Measurements from ENCODE around the gene INS.

Gene INS

DNA sequence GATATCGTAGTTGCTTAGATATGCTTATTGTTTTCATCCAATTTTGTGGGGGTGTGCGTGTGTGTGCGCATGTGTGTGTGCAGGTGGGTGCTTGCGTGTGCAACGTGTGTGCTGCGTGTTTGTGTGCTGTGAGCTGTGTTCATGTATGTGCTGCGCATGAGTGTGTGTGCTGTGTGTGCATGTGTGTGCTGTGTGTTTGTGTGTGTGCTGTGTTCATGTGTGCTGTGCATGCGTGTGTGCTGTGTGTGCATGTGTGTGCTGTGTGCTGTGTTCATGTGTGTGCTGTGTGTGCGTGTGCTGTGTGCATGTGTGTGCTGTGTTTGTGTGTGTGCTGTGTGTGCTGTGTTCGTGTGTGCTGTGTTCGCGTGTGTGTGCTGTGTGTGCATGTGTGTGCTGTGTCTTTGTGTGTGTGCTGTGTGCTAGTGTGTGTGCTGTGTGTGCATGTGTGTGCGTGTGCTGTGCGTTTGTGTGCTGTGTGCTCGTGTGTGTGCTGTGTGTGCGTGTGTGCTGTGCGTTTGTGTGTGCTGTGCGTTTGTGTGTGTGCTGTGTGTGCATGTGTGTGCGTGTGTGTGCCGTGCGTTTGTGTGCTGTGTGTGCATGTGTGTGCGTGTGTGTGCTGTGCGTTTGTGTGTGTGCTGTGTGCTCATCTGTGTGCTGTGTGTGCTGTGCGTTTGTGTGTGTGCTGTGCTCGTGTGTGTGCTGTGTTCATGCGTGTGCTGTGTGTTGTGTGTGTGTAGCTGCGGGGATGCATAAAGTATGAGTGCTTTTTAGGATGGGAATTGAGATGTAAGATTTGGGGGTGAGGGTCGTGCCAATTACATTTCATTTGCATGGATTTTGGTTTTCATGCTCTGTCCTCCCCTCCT is 29.4 kb downstream of the INS start:
- TF ChIP-seq, protein P1, sequence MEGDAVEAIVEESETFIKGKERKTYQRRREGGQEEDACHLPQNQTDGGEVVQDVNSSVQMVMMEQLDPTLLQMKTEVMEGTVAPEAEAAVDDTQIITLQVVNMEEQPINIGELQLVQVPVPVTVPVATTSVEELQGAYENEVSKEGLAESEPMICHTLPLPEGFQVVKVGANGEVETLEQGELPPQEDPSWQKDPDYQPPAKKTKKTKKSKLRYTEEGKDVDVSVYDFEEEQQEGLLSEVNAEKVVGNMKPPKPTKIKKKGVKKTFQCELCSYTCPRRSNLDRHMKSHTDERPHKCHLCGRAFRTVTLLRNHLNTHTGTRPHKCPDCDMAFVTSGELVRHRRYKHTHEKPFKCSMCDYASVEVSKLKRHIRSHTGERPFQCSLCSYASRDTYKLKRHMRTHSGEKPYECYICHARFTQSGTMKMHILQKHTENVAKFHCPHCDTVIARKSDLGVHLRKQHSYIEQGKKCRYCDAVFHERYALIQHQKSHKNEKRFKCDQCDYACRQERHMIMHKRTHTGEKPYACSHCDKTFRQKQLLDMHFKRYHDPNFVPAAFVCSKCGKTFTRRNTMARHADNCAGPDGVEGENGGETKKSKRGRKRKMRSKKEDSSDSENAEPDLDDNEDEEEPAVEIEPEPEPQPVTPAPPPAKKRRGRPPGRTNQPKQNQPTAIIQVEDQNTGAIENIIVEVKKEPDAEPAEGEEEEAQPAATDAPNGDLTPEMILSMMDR (IDR thresholded peaks at IDR 0.05; ENCODE audit: control insufficient read depth, insufficient read depth, low read depth, low read length, missing control alignments) = no peak
- H3K4me3 ChIP-seq (ENCODE audit: control insufficient read depth, low read depth, low read length) = no peak overlapping the region
- DNase-seq (ENCODE audit: low read depth) = no peak

DNA sequence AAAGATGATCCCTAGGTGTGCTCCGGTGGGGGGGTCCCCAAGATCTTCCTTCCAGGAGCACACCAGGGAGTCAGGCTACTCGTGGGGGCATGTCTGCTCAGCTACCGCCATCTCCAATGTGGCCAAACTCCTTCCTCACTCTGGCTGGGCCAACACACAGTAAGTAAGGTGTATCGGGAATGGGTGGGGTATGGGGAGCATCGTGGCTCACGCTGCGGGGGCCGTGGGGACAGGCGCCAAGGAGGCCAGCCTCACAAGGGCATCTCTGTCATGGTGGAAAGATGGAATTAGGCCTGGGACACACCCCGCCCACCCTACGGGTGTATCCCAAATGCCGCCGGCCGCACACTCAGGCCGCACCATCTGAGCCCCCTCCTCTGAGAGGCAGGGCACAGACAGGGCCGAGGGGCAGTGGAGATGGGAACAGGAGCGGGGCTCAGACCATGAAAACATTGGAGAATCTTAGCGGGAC is 30.1 kb downstream of the INS start:
- no peak overlapping the region for H3K4me3 ChIP-seq (ENCODE audit: control insufficient read depth, low read depth, low read length)
- TF ChIP-seq, protein P1 (IDR thresholded peaks at IDR 0.05; ENCODE audit: control insufficient read depth, insufficient read depth, low read depth, low read length, missing control alignments) = no peak
- DNase-seq (ENCODE audit: low read depth) = no peak

DNA sequence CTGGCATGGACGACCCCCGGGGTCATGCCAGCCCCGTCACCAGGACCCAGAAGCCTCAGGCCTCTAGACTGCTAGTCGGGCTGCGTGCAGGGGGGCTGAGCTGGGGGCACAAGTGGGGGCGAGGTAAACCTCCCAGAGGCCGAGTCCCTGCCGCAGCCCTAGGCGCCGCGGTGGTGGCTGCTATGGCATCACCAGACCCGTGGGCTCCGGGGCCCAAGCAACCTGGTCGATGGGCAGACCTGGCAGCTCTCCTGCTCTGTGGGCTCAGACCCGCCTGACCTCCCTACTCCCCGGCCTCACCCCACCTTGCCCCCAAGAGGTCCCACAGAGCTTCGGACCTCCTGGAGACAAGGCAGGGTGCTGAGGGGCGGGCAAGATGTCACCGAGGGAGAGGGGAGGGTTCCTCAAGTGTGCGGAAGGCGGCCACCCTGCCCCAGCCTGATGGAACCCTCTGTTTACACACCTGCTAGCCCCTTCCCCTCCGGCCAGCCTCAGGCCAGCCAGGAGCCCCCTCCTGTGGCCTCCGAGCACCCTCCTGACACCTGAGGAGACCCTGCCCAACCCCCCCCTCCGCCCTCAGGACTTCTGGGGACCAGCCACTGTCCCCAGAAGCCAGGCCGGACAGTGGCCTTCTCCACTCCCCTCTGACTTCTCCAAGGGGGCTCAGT is 31.2 kb downstream of the INS start:
- no peak overlapping the region for H3K4me3 ChIP-seq (ENCODE audit: control insufficient read depth, low read depth, low read length)
- TF ChIP-seq, protein P1 (IDR thresholded peaks at IDR 0.05; ENCODE audit: control insufficient read depth, insufficient read depth, low read depth, low read length, missing control alignments) = no peak
- no peak for DNase-seq (ENCODE audit: low read depth)

DNA sequence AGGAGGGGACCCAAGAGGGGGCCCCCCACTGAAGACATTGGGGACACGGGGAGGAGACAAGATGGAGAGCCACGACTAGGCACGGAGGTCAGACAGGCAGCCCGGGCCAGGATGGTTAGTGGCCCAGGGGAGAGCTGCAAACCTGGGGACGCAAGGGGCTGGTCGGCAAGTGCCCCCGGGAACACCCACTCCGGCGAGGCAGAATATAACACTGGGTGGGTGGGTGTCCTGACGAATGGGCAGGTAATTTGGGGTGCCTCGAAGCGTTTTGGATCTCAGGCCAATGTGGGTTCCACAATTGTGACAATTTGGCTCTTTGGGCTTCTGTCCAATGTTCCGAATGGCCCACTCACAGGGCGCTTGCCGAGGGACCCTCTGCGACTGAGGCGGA is 31.7 kb downstream of the INS start:
- TF ChIP-seq, protein P1 (IDR thresholded peaks at IDR 0.05; ENCODE audit: control insufficient read depth, insufficient read depth, low read depth, low read length, missing control alignments) = no peak
- DNase-seq (ENCODE audit: low read depth) = no peak
- H3K4me3 ChIP-seq (ENCODE audit: control insufficient read depth, low read depth, low read length) = no peak overlapping the region

DNA sequence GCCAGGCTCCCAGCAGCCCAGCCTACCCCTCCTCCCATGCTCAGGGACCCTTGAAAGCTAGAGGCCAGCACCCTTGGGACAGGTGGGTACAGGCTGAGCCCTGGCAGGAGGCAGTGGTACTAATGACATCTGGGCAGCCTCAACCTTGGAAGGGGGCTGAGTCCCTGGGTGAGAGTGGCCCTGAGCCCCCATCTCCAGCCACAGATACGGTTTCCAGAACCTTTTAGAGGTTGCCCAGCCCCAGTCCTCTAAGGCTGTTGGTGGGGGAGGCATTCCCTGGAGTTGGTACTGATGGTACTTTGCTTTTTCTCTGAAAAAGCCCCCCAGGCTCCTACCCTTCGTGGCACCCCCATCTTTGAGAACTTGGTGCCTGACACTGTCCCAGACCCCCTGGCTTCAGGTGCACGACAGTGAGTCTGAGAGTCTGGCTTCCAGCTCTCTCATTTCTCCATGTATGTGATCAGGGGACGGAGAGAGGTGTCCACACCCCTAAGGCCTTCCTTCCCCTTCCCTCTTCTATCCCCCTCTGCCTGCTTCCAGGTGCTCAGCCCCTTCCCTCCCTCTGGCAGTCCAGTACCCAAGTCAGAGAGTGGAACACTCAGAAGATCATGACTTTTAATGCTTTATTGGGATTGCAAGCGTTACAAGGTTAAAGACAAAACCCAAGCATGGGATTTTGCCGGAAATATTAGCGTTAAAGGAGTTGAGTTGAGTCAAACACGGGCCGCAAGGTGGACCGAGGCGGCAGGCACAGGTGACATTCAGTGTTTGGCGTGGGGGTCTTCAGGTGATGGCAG is 32.3 kb downstream of the INS start:
- no peak overlapping the region for H3K4me3 ChIP-seq (ENCODE audit: control insufficient read depth, low read depth, low read length)
- no peak for DNase-seq (ENCODE audit: low read depth)
- TF ChIP-seq, protein P1 (IDR thresholded peaks at IDR 0.05; ENCODE audit: control insufficient read depth, insufficient read depth, low read depth, low read length, missing control alignments) = no peak

DNA sequence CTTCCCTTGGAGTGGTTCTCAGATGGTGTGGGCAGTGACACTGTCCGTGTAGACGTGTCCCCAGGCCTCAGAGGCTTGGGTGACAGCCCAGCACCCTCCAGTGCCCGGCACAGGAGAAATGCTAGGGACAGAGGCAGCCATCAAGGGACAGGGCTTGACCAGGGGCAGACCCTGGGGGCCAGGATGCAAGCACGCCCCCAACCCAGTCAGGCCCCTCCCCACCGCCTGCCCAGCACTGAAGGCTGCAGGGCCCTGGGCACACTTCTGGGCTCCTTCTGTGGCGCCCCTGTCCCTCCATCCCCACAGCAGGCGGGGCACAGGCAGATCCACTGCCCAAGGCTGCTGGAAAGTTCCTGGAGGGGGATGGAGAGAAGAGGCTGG is 32.9 kb downstream of the INS start:
- no peak overlapping the region for H3K4me3 ChIP-seq (ENCODE audit: control insufficient read depth, low read depth, low read length)
- no peak for DNase-seq (ENCODE audit: low read depth)
- TF ChIP-seq, protein P1 (IDR thresholded peaks at IDR 0.05; ENCODE audit: control insufficient read depth, insufficient read depth, low read depth, low read length, missing control alignments) = no peak
